ENCODE results near the gene PARD3. TPM values are rescaled to one million over a fixed set of nuclear protein-coding genes. Genes with fewer than 3 reads are reported as not detected.

The PARD3 gene
- total RNA-seq = 10 to 100 TPM; 32.0 to 61.9 TPM

DNA sequence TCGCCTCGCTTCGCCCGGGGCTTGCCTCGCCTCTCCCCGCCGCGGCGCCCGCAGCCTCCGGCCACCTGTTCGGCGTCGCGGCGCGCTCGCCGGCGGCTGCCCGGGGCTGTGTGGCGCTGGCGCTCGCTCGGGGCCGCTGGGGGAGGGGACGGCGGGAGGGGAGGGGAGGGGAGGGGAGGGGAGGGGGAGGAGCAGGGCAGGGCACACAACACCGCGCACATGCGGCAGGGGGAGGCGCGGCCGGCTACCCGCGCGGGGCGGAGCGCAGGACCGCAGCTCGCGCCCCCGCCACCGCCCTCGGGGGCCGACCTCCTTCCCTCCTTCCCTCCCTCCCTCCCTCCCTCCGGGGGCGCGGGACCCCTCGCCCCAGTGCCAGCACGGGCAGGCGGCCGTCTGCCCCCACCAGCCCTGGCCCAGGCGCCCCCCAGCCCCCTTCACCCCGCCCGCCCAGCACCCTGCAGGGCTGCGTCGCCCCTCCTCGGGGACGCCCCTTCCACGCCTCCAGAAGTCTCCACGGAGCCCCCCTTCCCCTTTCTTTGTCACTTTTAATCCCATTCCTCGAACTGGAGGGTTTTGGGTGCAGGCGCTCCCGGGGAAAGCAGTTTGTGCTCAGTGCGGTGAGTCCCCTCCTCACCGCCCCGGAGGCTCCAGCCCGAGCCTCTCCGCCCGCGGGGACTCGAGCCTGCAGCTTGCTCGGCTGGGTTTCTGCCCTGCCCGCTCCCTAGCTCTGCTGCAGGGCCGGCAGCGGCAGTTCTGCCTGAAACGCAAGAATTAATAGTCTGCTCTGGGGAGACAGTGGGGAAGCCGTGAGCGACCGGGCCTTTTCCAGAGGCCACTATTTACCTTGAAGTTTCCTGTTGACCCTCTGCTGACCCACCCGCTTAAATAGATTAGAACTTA, at the start of gene PARD3:
PARD3 (minus strand) TSS at position 112 of the 900 bp plus-strand sequence. CDS start 301 bp downstream, outside the sequence.
- Histone ChIP-seq H3K36me3 (no peaks in the 10 kb centered on the region), H3K4me1 (replicated peaks) (peaks cover 4% of the 10 kb centered on the region), H3K9me3 (no peaks in the 10 kb centered on the region), H3K4me3 (peak within 1 kb of the TSS; percentile 88 to 91), H3K27ac (peak within 1 kb of the TSS; percentile 85 to 91), H3K27me3 (replicated peaks; ENCODE audit: insufficient read depth) (no peaks in the 10 kb centered on the region)
- no peak for TF ChIP-seq POLR2AphosphoS5 (IDR thresholded peaks at IDR 0.05)
- TF ChIP-seq, protein P1, sequence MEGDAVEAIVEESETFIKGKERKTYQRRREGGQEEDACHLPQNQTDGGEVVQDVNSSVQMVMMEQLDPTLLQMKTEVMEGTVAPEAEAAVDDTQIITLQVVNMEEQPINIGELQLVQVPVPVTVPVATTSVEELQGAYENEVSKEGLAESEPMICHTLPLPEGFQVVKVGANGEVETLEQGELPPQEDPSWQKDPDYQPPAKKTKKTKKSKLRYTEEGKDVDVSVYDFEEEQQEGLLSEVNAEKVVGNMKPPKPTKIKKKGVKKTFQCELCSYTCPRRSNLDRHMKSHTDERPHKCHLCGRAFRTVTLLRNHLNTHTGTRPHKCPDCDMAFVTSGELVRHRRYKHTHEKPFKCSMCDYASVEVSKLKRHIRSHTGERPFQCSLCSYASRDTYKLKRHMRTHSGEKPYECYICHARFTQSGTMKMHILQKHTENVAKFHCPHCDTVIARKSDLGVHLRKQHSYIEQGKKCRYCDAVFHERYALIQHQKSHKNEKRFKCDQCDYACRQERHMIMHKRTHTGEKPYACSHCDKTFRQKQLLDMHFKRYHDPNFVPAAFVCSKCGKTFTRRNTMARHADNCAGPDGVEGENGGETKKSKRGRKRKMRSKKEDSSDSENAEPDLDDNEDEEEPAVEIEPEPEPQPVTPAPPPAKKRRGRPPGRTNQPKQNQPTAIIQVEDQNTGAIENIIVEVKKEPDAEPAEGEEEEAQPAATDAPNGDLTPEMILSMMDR (IDR thresholded peaks at IDR 0.05) = peak in 1 of 4 experiments; percentile 3
- under 1% methylated on average over 29 of the region's 82 CpGs for WGBS
- DNase-seq (ENCODE audit: low spot score) = peak; percentile 68
- intact Hi-C loops (cut with DNase I) = loop anchor here (5.0 to 10.0 kb wide), 2 partner anchors 93 to 119 kb away; no protein-coding TSS in a partner anchor

DNA sequence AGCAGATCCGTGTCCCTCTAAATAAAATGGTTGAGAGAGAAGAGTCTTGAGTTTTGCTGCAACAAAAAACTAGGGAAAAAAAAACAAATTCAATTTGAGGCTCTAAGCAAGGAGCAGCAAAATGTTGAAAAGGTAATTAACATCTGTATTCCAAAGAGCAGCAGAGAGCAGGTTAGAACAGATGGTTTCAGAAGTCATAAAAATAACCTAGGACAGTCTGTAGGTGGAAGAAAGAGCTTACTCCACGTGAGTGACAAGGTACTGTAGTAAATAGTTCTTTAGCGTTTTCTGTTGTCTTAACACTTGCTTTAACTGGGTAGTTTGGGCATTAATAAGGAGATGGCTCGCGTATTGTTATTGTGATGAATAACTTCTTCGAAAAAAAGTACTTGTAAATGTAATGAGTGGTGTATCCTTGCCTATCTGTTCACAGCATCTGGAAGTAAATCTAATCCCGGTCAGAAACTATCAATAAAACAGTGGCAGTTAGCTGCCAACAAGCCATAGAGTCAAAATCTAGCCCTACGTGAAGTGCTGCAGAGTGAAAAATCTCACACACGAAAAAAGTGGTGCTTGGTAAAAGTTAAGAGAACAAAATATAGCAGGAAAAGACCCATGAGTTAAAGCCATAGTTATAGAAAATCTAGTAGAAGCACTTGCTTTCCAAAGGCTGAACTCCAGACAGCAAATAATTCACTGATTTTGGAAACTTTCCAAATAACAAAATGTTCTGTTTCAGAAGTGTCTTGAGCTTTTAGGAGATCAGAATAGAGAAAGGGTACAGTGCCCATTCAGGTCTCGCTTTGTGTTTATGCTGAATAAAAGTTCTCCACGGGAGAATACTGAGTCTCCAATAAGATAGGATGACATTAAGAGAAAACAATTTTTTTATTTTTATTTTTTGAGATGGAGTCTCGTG, 49.3 kb upstream of the PARD3 start:
- intact Hi-C loops (cut with DNase I) = loop anchor here (5.0 to 10.0 kb wide), 2 partner anchors 52 to 70 kb away; no protein-coding TSS in a partner anchor
- DNase-seq (ENCODE audit: low spot score) = no peak

DNA sequence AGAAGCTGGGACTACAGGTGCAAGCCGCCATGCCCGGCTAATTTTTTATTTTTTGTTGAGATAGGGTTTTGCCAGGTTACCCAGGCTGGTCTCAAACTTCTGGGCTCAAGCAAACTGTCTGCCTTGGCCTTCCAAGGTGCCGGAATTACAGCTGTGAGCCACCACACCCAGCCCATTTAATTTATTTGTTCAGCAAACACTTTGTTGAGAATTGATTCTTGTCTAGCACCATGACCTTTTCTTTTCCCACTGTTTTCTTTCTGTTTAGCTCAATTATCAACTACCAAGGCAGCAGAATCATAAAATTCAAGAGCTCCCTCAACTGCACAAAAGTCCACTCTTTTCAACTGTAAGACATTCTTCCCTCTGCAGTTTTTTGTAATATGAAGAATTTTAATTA, 47.8 kb upstream of the PARD3 start:
- WGBS = 66% methylated on average over 3 of the region's 3 CpGs
- TF ChIP-seq, protein P1 (IDR thresholded peaks at IDR 0.05) = no peak
- peak; percentile 14 for TF ChIP-seq POLR2AphosphoS5 (IDR thresholded peaks at IDR 0.05)
- no peak for TF ChIP-seq POLR2A (IDR thresholded peaks at IDR 0.05)
- no peak for DNase-seq (ENCODE audit: low spot score)

More for the DNA sequence above, 49.3 kb upstream of the PARD3 start:
- Histone ChIP-seq H3K9me3 (no peaks in the 10 kb centered on the region), H3K4me3 (no peak overlapping the region), H3K27me3 (replicated peaks; ENCODE audit: insufficient read depth) (no peaks in the 10 kb centered on the region), H3K4me1 (replicated peaks) (peaks cover 9% of the 10 kb centered on the region), H3K27ac (no peak overlapping the region), H3K36me3 (no peaks in the 10 kb centered on the region)
- 12% methylated on average over 12 of the region's 12 CpGs for WGBS
- TF ChIP-seq, protein P1 (IDR thresholded peaks at IDR 0.05) = no peak
- peak; percentile 43 for TF ChIP-seq POLR2AphosphoS5 (IDR thresholded peaks at IDR 0.05)

DNA sequence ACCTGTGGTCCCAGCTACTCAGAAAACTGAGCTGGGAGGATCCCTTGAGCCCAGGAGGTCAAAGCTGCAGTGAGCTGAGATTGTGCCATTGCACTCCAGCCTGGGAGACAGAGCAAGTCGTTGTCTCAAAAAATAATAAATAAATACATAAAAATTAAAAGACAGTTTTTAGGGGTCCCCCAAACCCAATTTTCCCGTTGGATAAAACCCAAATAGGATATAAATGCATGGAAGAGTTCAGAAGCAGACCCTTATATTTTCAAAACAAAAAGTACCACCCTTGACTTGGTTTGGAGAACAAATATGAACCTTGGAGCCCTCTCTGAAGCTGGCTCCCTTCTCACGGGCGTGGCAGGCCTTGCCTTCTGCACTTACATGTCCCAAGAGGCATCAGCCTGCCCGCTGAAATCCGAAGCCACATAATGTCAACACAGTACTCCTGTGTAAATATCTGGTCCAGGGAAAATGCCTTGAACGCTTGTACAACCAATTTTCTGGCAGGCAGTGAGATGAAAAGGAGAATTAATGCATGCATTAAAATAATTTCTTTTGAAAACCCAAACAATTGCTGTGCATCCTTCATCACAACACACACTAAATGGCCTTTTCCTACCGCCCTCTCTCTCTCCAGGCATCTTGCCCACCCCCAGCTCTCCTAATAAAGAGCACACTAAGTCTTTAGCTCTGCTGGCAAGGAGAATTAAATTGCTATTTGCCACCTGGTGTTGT, 46.4 kb upstream of the PARD3 start:
- Histone ChIP-seq H3K4me3 (no peak overlapping the region), H3K27me3 (replicated peaks; ENCODE audit: insufficient read depth) (no peaks in the 10 kb centered on the region), H3K36me3 (no peaks in the 10 kb centered on the region), H3K4me1 (replicated peaks) (peaks cover 9% of the 10 kb centered on the region), H3K9me3 (no peaks in the 10 kb centered on the region), H3K27ac (no peak overlapping the region)
- 12% methylated on average over 8 of the region's 8 CpGs for WGBS
- TF ChIP-seq POLR2AphosphoS5 (IDR thresholded peaks at IDR 0.05) = peak; percentile 48
- no peak for TF ChIP-seq POLR2A (IDR thresholded peaks at IDR 0.05)
- TF ChIP-seq, protein P1 (IDR thresholded peaks at IDR 0.05) = no peak
- peak; percentile 58 for DNase-seq (ENCODE audit: low spot score)
- intact Hi-C loops (cut with DNase I) = loop anchor here (5.0 to 10.0 kb wide), 2 partner anchors 49 to 73 kb away; no protein-coding TSS in a partner anchor

More for the DNA sequence above, 47.8 kb upstream of the PARD3 start:
- Histone ChIP-seq H3K36me3 (no peaks in the 10 kb centered on the region), H3K4me3 (no peak overlapping the region), H3K9me3 (no peaks in the 10 kb centered on the region), H3K27me3 (replicated peaks; ENCODE audit: insufficient read depth) (no peaks in the 10 kb centered on the region), H3K4me1 (replicated peaks) (peaks cover 9% of the 10 kb centered on the region), H3K27ac (no peak overlapping the region)
- intact Hi-C loops (cut with DNase I) = loop anchor here (5.0 to 10.0 kb wide), 2 partner anchors 51 to 72 kb away; no protein-coding TSS in a partner anchor
